H4 (cell line): ENCODE results near the gene FTH1. TPM values are rescaled to one million over a fixed set of nuclear protein-coding genes. Genes with fewer than 3 reads are reported as not detected.
"Not testable (repeated sequence)": the region's sequence is repeated elsewhere in the genome, so short reads cannot be mapped to it uniquely, and the experiment has no call there.

Experiments
- DNase-seq: peaks from one replicate; pipeline ENCODE4 v3.0.0-alpha.2; 2015; ENCODE audit warnings: low spot score
- total RNA-seq: library from RNA; depleted of rRNA; stranded (reverse); fragments of >200 nt; shearing (Covaris generic); gene quantifications from 2 replicates; pipeline ENCODE4 v1.2.3, GENCODE V29; 2014; rRNA removed

Gene FTH1
- 966 and 1,264 TPM in 2 replicates for total RNA-seq

DNA sequence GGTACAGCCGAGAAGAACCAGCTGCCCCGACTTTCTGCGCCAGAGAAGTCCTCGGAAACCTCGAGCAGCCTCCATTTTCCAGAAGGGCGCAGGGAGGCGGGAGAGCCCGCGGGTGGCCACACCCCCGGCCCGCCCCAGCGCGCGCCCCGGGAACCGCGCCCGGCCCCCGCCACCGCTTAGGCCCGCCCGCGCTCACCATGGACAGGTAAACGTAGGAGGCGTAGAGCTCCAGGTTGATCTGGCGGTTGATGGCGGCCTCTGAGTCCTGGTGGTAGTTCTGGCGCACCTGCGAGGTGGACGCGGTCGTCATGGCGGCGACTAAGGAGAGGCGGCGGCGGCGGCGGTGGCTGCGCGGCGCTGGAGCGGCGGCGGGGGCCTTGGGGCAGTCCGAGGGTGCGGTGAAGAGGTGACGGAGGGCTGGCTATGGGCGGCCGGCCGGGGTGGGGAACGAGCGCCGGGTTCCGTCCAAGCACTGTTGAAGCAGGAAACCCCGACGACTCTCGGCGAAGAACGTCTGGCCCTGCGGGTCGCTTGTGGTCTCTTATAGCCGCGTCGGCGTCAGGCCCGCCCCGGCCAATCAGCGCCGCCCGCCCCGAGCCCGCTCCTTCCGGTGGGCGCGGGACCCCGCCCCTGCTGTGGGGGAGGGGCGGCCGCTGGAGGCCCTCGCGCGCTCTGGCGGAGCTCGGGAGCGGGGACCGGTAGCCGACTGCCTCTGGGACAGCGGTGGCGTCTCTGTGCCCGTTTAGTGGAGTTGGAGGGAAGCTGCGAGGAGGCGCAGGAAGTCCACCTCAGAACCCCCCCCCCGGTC is at the start of gene FTH1:
Gene FTH1 (minus strand): TSS at position 519 of the 808 bp plus-strand sequence. CDS start 209 bp downstream, at position 310.
- peak; percentile 86 for DNase-seq

DNA sequence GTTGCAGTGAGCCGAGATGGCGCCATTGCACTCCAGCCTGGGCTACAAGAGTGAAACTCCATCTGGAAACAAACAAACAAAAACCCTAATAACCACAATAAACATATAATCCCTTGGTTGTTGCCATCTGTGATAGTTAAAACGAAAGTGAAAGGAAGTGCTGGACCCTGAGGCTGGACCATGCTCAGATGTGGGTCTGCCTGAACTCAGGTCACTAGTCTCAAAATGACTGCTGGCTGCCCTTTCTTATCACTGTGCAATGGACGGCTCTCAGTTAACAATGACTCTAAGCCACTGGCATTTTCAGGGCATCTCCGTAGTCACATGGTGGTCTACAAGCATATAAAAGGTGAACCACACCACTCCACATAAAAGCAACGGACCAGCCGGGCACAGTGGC is 48.2 kb upstream of the FTH1 start:
- peak; percentile 25 for DNase-seq

DNA sequence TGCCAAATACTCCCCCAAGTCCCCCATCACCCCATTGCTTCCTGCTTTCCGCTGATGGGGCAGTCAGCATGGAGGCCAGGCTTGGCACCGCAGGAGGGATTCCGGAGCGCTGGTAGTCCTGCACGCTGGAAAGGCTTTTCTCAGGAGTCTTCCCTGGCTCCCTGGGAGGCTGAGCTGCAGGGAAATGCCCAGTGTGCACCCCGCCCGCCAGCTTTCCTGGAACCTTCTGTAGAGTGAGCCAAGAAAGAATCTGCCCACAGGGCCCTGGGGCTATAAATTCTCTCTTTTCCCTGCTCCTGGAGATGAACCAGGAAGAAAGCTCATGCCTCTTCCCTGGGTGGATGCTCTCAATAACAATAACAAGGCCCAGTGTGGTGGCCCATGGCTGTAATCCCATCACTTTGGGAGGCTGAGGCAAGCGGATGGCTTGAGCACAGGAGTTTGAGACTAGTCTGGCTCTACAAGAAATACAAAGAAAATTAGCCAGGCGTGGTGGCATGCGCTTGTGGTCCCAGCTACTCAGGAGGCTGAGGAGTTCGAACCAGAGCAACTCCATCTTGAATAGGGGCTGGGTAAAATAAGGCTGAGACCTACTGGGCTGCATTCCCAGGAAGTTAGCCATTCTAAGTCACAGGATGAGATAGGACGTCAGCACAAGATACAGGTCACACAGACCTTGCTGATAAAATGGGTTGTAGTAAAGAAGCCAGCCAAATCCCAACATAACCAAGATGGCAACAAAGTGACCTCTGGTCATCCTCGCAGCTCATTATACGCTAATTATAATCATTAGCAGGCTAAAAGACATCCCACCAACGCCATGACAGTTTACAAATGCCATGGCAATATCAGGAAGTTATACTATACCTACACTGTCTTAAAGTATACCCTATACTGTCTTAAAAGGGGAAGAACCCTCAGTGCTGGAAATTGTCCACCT is 46.4 kb upstream of the FTH1 start:
- peak; percentile 72 for DNase-seq

DNA sequence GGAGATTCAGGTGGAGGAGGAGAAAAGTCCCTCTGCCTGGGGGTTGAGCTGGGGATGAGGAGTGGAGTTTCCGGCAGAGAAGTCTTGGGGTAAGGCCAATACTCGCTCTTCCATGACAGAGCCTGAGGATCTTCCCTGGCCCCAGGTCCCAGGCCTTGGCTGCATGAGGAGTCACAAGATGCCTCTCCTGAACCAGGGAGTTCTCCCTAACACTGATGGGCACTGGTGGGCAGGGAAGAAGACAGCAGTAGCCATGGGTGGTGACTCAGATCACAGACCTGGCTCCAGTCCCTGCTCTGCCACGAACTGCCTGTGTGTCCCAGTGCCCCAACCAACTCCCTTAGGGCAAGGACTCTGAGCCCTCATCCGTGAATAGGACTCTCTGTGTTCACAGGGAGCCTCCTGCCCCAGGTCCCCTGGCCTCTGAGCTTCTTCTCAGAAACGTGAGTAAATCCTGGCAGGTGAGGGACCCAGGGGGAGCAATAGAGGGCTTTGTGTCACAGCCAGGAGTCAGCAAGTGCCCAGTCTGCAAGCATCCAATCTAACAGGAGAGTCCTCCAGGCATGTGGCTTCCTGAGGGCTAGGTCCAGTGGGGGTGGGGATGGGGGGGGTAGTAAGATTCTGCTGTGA is 45.5 kb upstream of the FTH1 start:
- peak; percentile 47 for DNase-seq

DNA sequence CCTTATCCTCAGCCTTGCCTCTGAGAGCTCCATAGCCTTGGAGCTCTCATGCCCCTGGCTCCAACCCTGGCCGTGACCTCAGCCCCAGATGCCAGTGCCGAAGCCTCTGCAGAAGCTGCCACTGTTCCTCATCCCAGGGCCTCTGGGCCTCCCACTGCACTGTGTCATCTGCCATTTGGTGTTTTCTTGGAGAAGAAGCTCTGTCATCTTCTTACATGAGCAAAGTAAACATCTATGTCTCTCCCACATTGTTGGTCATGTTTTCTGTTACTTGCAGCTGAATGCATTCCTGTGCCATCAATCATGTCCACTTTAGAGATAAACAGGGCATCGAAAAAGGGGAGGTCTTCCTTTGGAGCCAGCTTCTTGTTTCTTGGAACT is 45.0 kb upstream of the FTH1 start:
- no peak for DNase-seq

DNA sequence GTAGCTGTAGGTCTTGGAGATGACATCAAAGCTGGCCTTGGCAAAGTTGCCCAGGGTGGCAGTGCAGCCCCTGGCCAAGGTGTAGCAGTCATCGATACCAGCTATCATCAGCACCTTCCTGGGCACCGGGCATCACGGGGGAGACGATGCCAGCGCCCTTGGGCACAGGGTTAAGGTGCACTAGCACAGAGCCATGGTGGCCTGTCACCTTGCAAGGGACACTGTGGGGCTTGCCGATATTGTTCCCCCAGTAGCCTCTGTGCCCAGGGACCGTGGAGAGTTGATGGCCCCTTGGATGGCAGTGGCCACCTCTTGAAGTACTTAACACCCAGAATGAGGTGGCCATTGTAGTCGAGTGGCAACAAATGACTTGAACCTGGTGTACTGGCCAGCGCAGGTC is 44.4 kb upstream of the FTH1 start:
- DNase-seq = no peak

DNA sequence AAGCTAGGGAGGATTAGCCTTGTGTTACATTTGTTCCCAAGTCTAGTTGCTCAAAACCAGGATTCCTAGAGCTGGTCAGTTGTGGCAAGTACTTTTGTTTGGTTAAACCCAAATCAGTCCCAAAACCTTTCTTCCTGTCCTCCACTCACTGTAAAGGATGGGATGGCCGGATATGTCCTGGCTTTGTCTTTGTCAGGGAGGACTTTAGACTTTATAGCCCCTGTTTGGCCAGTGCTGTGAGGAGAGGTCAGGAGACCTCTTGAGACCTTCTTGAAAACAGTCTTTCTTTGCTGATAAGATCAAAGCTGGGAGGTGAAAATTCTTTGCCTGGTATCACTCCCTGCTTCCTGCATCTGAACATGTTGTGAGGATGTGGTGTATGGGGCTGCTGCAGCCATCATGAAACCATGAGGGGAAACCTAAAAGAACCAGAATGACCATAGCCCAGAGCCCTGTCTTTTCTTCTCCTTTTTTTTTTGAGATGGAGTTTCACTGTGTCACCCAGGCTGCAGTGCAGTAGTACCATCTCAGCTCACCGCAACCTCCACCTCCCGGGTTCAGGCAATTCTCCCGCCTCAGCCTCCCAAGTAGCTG is 43.6 kb upstream of the FTH1 start:
- DNase-seq = no peak

DNA sequence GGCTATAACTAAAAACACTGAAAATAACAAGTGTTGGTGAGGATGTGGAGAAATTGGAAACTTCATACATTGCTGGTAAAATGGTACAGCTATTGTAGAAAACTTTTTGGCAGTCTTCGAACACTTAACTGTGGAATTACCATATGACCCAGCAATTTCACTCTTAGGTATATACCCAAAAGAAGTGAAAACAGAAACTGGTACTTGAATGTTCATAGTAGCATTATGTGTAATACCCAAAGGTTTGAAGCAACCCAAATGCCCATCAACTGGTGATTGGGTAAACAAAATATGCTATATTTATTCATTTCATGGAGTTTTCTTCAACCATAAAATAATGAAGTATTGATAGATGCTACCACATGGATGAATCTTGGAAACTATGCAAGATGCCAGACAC is 40.8 kb upstream of the FTH1 start:
- no peak for DNase-seq

DNA sequence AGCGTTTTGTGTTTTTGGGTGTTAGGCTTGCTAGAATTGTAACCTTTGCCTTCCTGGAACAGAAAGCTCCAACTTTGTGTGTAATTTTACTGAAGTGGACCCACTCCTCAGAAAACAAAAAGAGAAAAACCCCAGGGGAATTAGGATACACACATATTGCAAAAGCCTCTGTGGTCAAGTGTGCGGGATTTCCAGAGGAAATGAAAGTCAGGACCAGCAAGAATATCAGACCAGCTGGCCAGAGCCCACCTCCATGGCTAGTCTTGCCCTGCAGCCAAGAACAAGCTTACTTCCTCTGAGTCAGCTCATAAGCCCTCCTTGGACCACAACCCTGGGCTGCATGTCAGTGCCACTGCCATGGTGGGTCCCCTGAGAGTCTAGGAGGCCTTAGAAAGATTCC is 37.0 kb upstream of the FTH1 start:
- DNase-seq = peak; percentile 58

DNA sequence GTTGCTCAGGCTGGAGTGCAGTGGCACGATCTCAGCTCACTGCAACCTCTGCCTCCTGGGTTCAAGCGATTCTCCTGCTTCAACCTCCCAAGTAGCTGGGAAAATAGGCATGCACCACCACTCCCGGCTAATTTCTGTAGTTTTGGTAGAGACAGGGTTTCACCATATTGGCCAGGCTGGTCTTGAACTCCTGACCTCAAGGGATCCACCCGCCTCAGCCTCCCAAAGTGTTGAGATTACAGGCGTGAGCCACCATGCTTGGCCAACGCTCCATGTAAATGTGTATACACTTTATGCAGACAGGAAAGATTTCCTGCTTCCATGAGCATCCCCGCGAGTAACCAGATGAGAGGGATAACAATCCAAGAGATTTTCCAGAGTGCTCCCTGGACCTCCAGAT is 34.8 kb upstream of the FTH1 start:
- DNase-seq = not testable (repeated sequence)

DNA sequence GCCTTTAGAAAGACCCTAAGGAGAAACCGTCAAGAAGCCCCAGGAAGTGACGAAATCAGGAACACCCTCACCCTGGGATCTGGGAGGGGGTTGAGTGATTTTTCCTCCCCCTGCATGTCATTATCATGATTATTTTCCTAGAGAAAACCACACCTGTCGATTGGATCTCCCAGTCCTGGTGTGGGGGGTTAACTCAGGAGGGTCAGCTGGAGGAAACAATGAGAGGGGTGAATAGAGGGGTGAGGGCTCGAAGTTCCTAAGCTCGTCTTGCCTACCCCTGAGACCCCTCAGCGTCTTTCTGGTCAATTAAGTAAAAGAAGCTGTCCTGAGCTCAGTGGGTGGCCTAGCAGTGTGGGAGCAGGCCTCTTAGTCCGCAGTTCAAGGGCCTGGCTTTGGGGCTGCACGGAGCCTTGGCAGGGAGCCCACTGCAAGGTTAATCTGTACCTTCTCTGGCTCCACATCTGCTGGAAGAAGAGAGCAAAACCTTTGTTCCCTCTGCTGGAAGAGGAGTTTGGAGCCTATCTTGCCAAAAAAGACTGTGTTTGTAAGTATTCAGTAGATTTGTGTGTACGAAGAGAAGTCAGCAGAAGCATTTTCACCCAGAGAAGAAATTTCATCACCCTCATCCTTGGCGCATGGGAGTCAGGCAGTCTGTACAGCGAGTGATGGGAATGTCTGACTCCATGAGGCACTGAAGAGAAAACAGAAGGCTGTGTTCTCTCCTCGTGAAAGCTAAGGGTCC is 34.2 kb upstream of the FTH1 start:
- DNase-seq = no peak

DNA sequence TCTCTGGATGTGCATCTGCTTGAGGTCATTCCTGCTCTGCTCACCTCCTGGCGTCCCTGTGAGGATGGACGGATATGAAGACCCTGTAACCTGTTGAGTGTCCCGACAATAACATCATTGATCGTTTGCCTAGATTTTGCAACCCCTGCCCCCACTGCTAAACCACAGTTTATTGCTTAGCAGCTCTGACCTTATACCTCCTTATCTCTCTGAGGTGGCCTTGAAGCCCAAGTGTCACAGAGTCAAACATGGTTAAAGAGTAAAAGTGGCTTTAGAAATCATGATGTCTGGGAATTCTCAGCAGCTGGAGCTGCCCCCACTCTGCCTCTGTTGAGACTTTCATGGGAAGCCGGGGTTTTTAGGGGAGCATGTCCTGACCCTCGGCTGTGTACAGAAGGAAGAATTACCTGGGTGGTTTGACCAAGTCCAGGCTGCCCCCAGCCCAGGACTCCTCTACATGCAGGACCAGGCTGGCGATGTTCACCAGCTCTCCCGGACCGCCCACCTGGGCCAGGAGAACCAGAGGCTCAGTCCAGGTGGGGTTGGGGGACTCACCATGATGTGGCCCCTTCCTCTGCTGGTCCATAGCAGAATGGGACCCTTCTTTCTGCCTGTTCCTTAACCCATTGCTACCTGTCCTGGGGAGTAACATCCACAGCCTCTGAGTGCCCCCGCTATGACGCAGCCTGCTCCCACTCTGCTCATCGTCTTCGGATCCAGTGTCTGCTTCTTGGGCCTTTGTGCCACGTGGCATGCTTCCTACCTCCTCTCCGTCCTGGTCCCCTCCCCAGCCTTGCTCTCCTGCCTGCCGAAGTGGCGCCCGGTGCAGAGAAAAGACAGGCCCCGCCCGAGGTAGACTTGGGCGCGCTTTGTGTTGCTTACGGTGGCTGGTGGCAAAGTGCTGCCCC is 33.4 kb upstream of the FTH1 start:
- no peak for DNase-seq

DNA sequence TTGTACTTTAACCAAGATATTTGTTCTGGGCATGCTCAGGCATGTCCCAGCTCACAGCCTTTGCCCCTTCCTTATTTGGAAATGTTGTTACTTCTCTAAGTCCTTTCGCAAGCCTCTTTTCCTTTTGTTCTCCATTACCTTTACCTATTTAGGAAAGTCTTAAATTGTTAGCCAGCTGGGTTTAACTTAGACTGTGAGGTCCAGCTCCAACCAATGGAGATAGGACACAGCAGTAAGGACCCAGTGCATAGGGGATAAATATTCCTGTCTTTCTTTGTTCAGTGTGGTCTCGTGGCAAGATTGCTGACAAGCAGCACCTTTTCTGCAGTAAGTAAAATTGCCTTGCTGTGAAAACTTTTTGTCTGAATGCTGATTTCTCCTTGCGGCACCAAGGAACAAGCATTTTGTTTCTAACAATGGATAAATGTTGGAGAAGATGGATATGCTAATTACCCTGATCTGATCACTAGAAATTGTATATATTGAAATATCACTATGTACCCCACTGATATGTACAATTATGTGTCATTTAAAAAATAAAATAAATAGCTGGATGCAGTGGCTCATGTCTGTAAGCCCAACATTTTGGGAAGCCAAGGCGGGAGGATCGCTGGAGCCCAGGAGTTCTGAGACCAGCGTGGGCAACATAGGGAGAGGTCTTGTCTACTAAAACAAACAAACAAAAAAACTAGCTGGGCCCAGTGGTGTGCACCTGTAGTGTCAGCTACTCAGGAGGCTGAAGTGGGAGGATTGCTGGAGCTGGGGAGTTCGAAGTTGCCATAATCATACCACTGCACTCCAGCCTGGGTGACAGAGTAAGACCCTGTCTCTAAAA is 31.9 kb upstream of the FTH1 start:
- DNase-seq = no peak

DNA sequence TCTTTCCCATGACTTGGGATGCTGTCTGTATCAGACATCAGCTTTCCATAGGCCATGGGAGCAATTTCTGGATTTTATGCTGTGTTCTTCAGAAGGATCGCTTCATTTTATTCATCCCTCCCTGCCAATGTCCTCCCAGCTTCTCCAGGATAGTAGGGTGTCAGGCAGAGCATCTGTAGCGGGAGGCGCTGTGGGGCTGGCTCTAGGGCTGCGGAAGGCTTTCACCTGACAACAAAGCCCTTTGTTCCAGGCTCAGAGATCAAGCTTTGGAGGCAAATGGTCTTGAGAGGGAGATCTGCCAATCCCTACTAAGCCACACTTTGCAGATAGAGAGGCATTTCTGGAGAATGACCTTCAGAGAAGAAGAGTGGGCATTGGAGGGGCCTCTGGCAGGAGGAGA is 29.5 kb upstream of the FTH1 start:
- DNase-seq = no peak

DNA sequence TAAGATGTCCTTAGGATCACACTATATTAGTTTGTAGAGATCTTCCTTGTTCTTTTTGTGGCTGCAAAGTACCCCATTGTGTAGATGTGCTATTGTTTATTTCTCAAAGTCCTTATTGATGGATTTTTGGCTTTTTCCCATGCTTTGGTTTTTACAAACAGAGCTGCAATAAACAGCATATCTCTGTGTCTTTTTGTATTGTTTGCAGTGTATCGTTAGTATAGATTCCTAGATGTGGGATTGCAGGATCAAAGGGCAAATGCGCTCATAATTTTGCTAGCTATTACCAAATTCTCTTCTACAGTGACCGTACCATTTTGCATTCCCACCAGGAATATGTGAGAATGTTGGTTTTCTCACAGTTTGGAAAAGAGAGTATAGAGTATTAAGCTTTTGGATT is 27.5 kb upstream of the FTH1 start:
- DNase-seq = no peak

DNA sequence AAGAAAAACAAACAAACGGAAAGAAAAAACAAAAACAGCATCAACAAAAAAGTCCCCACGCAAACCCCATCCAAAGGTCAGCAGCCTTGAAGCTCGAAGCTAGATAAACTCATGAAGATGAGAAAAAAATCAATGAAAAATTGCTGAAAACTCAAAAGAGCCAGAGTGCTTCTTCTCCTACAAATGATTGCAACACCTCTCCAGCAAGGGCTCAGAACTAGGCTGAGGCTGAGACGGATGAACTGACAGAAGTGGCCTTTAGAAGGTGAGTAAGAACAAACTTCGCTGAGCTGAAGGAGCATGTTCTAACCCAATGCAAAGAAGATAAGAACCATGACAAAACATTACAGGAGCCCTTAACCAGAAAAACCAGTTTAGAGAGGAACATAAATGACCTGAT is 18.4 kb upstream of the FTH1 start:
- no peak for DNase-seq

DNA sequence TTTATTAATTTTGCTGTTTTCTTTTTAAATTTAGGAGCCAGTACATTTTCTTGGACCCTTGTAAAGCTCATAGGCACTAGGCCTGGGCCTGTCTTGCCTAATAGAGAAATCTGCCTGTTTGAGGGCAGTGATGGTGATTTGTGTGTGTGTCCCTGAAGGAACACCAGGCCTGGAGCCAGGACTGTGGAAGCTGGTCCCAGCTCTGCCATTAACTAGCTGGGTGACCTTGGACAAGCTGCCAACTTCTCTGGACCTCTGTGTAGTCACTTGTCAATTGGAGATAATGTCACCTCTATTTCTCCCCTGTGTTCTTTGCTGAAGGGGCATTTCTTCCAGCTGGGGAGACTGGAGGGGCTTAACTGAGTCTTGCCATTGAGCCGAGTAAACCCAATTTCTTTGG is 16.0 kb upstream of the FTH1 start:
- DNase-seq = no peak

DNA sequence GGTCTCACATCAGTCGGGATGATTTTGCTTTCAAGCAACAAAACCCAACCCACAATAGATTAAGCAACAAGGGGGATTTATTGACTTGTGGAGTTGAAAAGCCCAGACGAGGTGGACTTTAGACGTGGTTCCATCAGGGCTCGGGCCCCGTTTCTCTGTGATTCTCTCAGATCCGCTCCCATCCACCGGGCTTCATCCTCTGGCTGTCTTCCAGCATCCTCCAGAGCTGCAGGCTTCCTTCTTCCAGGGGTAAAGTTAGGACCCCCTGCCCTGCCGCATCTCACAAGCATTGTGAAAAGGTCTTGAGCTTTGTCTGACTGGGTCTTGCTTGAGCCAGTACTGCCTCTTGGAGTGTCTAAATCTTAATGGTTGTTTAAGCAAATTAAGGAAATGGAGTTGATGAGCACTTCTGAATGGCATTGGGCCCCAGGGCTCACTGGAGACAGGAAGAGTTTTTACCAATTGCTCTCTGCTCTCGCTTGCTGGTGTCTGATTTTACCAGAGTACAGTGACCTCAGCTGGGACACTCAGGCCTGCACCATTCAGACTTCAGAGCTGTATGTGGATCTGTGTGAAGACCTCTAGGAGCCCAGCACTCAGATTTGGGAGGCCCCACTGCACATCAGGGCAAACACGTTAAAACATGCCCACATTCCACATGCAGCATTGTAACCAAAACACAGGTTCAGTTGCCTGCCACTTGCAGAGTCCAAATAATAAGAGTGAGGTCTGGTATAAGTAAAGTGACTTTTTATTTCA is 13.5 kb upstream of the FTH1 start:
- DNase-seq = no peak
